Tibial nerve (tissue), 4 donors: ENCODE measurements around the gene EXOC4. TPM values are rescaled to one million over a fixed set of nuclear protein-coding genes. Genes with fewer than 3 reads are reported as not detected.

Experiments
- DNase-seq, 2 donors: peaks; one replicate each; pipeline ENCODE4 v3.0.0-alpha.2; 2019; ENCODE audit warnings: low spot score in 2 of 2
- H3K27ac ChIP-seq, 4 donors: fragments of 200-600 bp; sonication (generic) in 3 of 4; one replicate each; pipeline ENCODE4 v1.5.1; 2017 to 2019; ENCODE audit warnings: mild to moderate bottlenecking in 1 of 4
- H3K27me3 ChIP-seq, 2 donors: fragments of 200-600 bp; sonication (generic) in 1 of 2; one replicate each; pipeline versions ENCODE4 v1.5.1 to v1.6.0; 2017 to 2019
- H3K36me3 ChIP-seq, 3 donors: fragments of 200-600 bp; sonication (generic); one replicate each; pipeline ENCODE4 v1.5.1; 2018 to 2019
- H3K4me1 ChIP-seq, 4 donors: fragments of 200-600 bp; sonication (generic) in 3 of 4; one replicate each; pipeline ENCODE4 v1.5.1; 2017 to 2019
- H3K4me3 ChIP-seq, 4 donors: fragments of 200-600 bp; sonication (generic) in 3 of 4; one replicate each; pipeline ENCODE4 v1.5.1; 2017 to 2019; ENCODE audit warnings: mild to moderate bottlenecking in 1 of 4, moderate library complexity in 1 of 4
- H3K9me3 ChIP-seq, 4 donors: fragments of 200-600 bp; sonication (generic) in 3 of 4; one replicate each; pipeline ENCODE4 v1.5.1; 2017 to 2019
- EP300 ChIP-seq, 2 donors: sonication (generic); formaldehyde crosslinking; IDR thresholded peaks; one replicate each; pipeline ENCODE4 v1.6.1; 2017; ENCODE audit warnings: antibody characterized with exemption in 2 of 2, mild to moderate bottlenecking in 1 of 2
- POLR2A ChIP-seq, 2 donors: fragments of 450-650 bp; IDR thresholded peaks; one replicate each; pipeline ENCODE4 v1.6.1; 2017; ENCODE audit warnings: antibody characterized with exemption in 2 of 2, mild to moderate bottlenecking in 2 of 2, moderate library complexity in 2 of 2
- WGBS, 2 donors: methylation state at CpG; one replicate each; pipeline ENCODE4 v1.1.5; 2018; 5-methylcytosine and 5-hydroxymethylcytosine counted together
- total RNA-seq, 4 donors: library from RNA; depleted of rRNA; stranded (reverse); fragments of >200 nt; gene quantifications; one replicate each; pipeline ENCODE4 v1.1.0, GENCODE V29; 2016
- TF ChIP-seq, protein P1 (sequence below), 5 experiments: fragments of 200-600 bp in 3 of 5; fragments of 450-650 bp in 2 of 5; sonication (generic) in 3 of 5; IDR thresholded peaks; one replicate each; pipeline ENCODE4 v1.5.1; 2016 to 2019; ENCODE audit warnings: antibody characterized with exemption in 5 of 5, mild to moderate bottlenecking in 3 of 5, moderate library complexity in 2 of 5

Gene EXOC4
- total RNA-seq, 4 donors from 2014 or later: 70.0 to 104 (median 85.8) TPM

DNA sequence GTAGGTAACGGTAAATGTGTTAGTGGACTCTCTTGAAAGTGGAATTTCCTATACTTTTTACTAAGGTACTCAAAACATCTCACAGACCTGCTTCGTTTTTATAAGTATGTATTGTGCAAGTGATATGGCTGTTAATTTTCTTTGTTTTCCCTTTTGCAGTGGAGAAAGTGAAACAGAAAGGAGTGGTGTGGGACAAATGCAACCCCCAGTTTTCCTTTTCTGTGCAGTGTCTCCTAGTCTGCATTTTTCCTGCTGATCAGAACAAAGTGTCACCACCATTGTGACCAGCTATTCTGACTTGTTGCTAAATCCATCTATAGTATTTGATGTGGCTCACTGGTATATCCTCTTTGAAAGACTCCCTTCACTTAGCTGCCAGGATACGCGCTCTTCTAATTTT lies 410.0 kb downstream of the EXOC4 start:
- no peak overlapping the region for H3K4me3 ChIP-seq
- no peaks in the 10 kb centered on the region for H3K9me3 ChIP-seq
- no peak for TF ChIP-seq EP300 (IDR thresholded peaks at IDR 0.05)
- TF ChIP-seq, protein P1, sequence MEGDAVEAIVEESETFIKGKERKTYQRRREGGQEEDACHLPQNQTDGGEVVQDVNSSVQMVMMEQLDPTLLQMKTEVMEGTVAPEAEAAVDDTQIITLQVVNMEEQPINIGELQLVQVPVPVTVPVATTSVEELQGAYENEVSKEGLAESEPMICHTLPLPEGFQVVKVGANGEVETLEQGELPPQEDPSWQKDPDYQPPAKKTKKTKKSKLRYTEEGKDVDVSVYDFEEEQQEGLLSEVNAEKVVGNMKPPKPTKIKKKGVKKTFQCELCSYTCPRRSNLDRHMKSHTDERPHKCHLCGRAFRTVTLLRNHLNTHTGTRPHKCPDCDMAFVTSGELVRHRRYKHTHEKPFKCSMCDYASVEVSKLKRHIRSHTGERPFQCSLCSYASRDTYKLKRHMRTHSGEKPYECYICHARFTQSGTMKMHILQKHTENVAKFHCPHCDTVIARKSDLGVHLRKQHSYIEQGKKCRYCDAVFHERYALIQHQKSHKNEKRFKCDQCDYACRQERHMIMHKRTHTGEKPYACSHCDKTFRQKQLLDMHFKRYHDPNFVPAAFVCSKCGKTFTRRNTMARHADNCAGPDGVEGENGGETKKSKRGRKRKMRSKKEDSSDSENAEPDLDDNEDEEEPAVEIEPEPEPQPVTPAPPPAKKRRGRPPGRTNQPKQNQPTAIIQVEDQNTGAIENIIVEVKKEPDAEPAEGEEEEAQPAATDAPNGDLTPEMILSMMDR (IDR thresholded peaks at IDR 0.05): no peak
- no peak for TF ChIP-seq POLR2A (IDR thresholded peaks at IDR 0.05)
- H3K27me3 ChIP-seq: no peaks in the 10 kb centered on the region
- DNase-seq: no peak
- WGBS, 2 donors: 95% methylated on average over 4 of the region's 4 CpGs
- H3K36me3 ChIP-seq: no peaks in the 10 kb centered on the region
- H3K27ac ChIP-seq: no peak overlapping the region
- no peaks in the 10 kb centered on the region for H3K4me1 ChIP-seq

DNA sequence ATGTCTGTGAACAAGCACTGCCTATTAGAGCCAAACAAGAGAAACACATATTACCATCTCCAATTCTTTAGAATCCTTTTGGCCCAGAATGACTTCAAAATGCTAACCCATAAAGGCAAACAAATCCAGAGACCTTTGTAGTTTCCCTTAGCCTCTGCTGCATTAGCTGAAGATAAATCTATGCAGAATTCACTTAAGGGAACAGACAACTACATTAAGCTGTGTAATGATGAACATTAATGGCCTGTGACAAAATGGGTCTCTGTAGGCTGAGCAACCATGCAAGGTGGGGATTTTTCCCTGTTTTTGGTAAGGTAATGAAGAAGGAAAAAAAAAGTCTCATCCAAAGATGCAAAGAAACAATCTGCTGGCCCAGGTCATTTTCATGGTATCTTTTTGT lies 411.6 kb downstream of the EXOC4 start:
- DNase-seq: no peak
- H3K4me3 ChIP-seq: no peak overlapping the region
- no peak for TF ChIP-seq POLR2A (IDR thresholded peaks at IDR 0.05)
- TF ChIP-seq, protein P1 (IDR thresholded peaks at IDR 0.05): no peak
- no peak for TF ChIP-seq EP300 (IDR thresholded peaks at IDR 0.05)

DNA sequence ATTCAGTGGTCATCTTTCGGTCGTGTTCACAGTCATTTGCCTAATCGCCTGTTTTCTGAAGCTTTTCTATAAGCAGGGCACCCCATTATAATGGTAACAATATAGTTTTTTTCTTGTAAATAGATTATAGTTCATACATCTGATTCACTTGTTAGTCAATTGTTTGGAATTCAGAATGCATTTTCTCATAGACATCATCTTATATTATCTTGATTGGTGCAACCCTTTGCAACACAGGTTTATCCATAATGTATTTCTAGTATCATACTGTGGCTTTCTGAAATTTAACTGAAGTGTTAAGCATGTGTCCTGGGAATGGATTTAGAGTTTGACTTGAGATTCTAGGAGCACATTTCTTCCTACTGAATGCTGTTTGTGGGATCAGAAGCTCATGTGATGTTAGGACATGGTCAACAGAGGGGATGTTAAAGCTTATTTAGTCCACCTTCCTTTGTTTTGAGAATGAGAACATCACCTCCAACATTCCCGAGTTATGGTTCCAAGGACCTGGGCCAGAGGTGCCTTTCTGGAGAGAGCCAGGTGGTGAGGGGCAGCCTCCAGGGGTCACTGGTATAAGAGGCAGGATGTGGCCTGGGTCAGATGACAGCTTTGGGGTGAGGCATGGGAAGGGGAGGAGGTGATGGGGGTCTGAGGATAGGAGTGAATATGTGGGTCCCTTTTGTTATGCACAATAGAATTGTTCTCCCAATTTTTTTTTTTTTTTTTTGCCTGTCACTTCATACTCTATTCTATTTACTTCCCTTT lies 415.6 kb downstream of the EXOC4 start:
- Histone ChIP-seq H3K4me1 (no peaks in the 10 kb centered on the region), H3K36me3 (no peaks in the 10 kb centered on the region)
- WGBS, 2 donors: 95% methylated on average over 4 of the region's 4 CpGs

More for the DNA sequence above, 411.6 kb downstream of the EXOC4 start:
- no peaks in the 10 kb centered on the region for H3K36me3 ChIP-seq
- H3K27me3 ChIP-seq: no peaks in the 10 kb centered on the region
- H3K9me3 ChIP-seq: no peaks in the 10 kb centered on the region
- no peak overlapping the region for H3K27ac ChIP-seq
- H3K4me1 ChIP-seq: no peaks in the 10 kb centered on the region

DNA sequence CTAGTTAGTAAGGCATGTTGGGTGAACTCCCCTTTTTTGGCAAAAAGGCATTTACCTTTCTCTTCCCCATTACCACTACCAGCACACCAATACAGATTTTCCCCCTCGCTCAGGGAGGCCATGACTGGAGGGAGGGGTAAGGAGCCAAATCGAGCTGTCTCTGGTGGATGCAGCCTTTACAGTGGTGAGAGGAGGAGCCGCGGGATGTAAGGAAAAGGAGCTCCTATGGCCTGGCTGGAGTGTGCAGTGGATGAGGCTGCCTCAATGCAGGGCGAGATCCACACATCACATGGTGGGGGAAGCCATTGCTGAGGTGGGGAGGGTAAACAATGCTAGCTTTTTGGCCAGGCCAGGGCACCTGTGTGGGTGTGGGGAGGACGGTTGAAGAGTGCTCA lies 416.2 kb downstream of the EXOC4 start:
- H3K27ac ChIP-seq: no peak overlapping the region
- H3K4me1 ChIP-seq: no peaks in the 10 kb centered on the region
- H3K27me3 ChIP-seq: no peaks in the 10 kb centered on the region
- no peaks in the 10 kb centered on the region for H3K9me3 ChIP-seq
- no peak for DNase-seq
- 90 to 91% methylated on average over 6 of the region's 6 CpGs for WGBS, 2 donors
- H3K36me3 ChIP-seq: no peaks in the 10 kb centered on the region
- no peak overlapping the region for H3K4me3 ChIP-seq
- TF ChIP-seq, protein P1 (IDR thresholded peaks at IDR 0.05): no peak
- TF ChIP-seq EP300 (IDR thresholded peaks at IDR 0.05): no peak
- TF ChIP-seq POLR2A (IDR thresholded peaks at IDR 0.05): no peak

More for the DNA sequence above, 415.6 kb downstream of the EXOC4 start:
- no peak overlapping the region for H3K4me3 ChIP-seq
- H3K27me3 ChIP-seq: no peaks in the 10 kb centered on the region
- H3K9me3 ChIP-seq: no peaks in the 10 kb centered on the region
- no peak for DNase-seq
- no peak for TF ChIP-seq POLR2A (IDR thresholded peaks at IDR 0.05)
- TF ChIP-seq EP300 (IDR thresholded peaks at IDR 0.05): no peak
- TF ChIP-seq, protein P1 (IDR thresholded peaks at IDR 0.05): no peak
- H3K27ac ChIP-seq: no peak overlapping the region

DNA sequence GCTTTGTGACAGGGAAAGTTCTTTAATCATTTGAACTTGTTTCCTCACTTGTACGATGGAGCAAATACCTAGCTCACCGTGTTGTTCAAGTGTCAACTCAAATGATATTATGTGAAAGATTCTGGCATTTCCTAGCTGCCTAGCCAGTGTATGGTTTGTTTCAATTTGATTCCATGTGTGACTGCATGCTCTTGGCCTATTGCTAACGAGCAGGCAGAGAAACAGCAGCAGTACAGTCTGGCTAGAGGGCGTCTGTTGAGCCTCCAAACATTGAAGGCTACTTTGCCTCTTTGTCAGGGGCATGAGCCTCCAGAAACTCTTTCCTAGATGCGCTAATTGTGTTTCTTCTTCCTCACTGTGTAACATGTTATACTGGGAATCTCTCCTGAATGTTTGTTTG lies 417.4 kb downstream of the EXOC4 start:
- no peak overlapping the region for H3K4me3 ChIP-seq
- DNase-seq: no peak
- no peaks in the 10 kb centered on the region for H3K27me3 ChIP-seq
- H3K4me1 ChIP-seq: no peaks in the 10 kb centered on the region
- TF ChIP-seq EP300 (IDR thresholded peaks at IDR 0.05) (no peak), POLR2A (IDR thresholded peaks at IDR 0.05) (no peak)
- TF ChIP-seq, protein P1 (IDR thresholded peaks at IDR 0.05): no peak
- no peaks in the 10 kb centered on the region for H3K9me3 ChIP-seq
- H3K36me3 ChIP-seq: no peaks in the 10 kb centered on the region
- 89% methylated on average over 5 of the region's 5 CpGs for WGBS, 2 donors
- H3K27ac ChIP-seq: no peak overlapping the region
